A549 treated with dexamethasone at 1 μM for 4 hours (cell line): ENCODE measurements around the gene OR13C3. TPM values are rescaled to one million over a fixed set of nuclear protein-coding genes. Genes with fewer than 3 reads are reported as not detected.

Experiments used
- total RNA-seq: library from RNA; stranded (reverse); fragments of 200-300 nt; extraction: Qiagen RNA extraction; gene quantifications from 5 replicates; pipeline ENCODE4 v1.2.3, GENCODE V29; 2022

The OR13C3 gene
- not detected in 5 replicates for total RNA-seq

GRCh38 chr9:104536756-104537155 lies at the start of gene OR13C3:
TSS of gene OR13C3 (minus strand) at chr9:104536856. CDS start at chr9:104536723, 133 bp downstream.

GRCh38 chr9:104568868-104569267 lies 32.2 kb upstream of the OR13C3 start, which contains the start of gene OR13C8:
TSS of gene OR13C8 (plus strand) at chr9:104569168. CDS start at chr9:104569168, 0 bp downstream.

GRCh38 chr9:104527109-104527508 lies 9.5 kb downstream of the OR13C3 start, which contains the start of gene OR13C4:
TSS of gene OR13C4 (minus strand) at chr9:104527209. CDS start at chr9:104527209, 0 bp downstream.

GRCh38 chr9:104503963-104504362 lies 32.7 kb downstream of the OR13C3 start, which contains the start of gene OR13F1:
TSS of gene OR13F1 (plus strand) at chr9:104504263. CDS start at chr9:104504263, 0 bp downstream.

Other genes with a start within 250 kb of the OR13C3 start
- gene OR13F1, start 32.6 kb downstream of the OR13C3 start, total RNA-seq, result not detected in 5 replicates
- not detected in 5 replicates for gene OR13C4, start 9.6 kb downstream of the OR13C3 start, total RNA-seq
- not detected in 5 replicates for gene OR13C8, start 32.3 kb upstream of the OR13C3 start, total RNA-seq
- not detected in 5 replicates for gene OR13C5, start 62.6 kb upstream of the OR13C3 start, total RNA-seq
- not detected in 5 replicates for gene OR13C2, start 68.8 kb upstream of the OR13C3 start, total RNA-seq
- not detected in 5 replicates for gene OR13C9, start 81.3 kb upstream of the OR13C3 start, total RNA-seq
- not detected in 5 replicates for gene OR13D1, start 157.7 kb upstream of the OR13C3 start, total RNA-seq
- 11.9 to 14.4 TPM (median 13.8 TPM) in 5 replicates for gene NIPSNAP3A, start 210.8 kb upstream of the OR13C3 start, total RNA-seq
- 0.33 to 0.71 TPM (median 0.39 TPM) in 5 replicates for gene NIPSNAP3B, start 227.3 kb upstream of the OR13C3 start, total RNA-seq